VCaP (cell line): ENCODE data around the gene PLCL2.
A peak's percentile ranks its signal among the peaks of the same experiment; 100 is the strongest.

ENCODE experiments used
- H3K27ac ChIP-seq: fragments of 450-650 bp; 2 replicates; pipeline ENCODE4 v1.5.1; 2017
- TF ChIP-seq, protein P1 (sequence below): fragments of 450-650 bp; conservative IDR thresholded peaks from 2 replicates; pipeline ENCODE4 v1.5.1; 2017; ENCODE audit warnings: mild to moderate bottlenecking, moderate library complexity

Gene PLCL2

DNA sequence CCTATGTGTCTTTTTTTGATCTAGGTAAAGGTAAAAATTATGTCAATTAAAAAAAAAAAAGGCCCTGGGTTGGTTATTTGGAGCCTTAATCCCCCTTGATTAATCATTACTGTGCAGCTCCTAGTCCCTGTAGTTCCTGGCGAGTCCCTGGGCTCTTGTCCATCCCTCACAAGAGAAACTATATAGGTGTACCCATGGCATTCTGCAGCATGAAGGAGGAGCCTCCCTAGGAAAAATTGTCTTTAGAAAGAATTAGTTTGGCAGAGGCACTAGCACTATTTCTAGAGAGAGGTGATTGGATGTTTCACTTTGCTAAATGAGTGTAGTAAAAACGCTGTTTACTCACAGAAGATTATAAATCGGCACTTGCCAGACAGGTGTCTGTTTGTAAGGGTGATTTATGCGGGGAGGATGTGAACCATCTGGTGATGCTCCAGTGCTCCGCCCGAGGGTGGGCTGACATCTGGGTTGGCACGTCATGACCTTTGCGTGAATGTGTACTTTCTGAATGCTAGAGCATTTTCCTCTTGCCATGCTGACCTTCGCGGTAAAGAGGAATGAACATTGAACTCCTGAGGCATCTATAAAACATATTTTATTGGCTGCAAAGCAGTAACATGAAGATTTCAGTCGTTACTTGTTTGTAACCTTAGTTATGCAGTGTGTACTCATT lies 12.6 kb downstream of the PLCL2 start:
- TF ChIP-seq, protein P1, sequence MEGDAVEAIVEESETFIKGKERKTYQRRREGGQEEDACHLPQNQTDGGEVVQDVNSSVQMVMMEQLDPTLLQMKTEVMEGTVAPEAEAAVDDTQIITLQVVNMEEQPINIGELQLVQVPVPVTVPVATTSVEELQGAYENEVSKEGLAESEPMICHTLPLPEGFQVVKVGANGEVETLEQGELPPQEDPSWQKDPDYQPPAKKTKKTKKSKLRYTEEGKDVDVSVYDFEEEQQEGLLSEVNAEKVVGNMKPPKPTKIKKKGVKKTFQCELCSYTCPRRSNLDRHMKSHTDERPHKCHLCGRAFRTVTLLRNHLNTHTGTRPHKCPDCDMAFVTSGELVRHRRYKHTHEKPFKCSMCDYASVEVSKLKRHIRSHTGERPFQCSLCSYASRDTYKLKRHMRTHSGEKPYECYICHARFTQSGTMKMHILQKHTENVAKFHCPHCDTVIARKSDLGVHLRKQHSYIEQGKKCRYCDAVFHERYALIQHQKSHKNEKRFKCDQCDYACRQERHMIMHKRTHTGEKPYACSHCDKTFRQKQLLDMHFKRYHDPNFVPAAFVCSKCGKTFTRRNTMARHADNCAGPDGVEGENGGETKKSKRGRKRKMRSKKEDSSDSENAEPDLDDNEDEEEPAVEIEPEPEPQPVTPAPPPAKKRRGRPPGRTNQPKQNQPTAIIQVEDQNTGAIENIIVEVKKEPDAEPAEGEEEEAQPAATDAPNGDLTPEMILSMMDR, result no peak
- H3K27ac ChIP-seq, result peak overlapping the region; percentile 73

DNA sequence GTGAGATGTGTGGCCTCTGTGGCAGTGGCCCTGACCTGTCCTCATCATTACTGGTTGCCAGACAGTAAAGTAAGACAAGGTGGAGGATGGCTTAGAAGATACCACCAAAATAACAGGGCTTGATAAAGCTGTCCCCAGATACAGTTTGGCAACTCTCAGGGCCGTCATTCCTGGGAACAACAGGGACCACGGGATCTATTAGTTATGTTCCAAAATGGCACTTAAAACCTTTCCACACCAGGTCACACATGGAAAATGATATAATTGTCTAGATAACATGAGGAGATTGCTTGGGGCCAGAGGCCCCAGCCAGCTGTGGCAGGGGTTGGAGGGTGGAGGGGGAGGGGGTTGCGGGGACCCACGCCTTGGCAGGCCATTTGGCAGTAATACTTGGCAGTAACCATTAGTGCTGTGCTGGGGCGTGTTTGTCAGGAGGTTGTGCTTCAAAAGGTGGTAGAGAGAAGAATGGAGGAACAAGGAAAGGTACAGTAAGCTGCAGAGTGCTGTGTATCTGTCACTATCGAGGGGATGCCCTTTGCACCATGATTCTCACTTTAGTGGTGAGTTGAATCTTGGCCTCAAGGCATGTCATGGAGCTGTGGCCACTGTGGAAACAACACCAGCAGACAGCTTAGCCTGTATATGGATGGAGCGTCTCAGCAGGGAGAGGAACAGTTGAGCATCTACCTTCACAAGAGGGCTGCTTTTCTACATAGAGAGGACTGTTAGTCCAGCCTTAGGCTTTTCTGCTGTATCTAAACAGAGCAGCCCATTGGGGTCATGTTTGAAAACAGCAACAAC lies 14.0 kb downstream of the PLCL2 start:
- H3K27ac ChIP-seq, result peak overlapping the region; percentile 73
- TF ChIP-seq, protein P1, result no peak

GRCh38 chr3:16899919-16900318 lies 15.2 kb downstream of the PLCL2 start:
- H3K27ac ChIP-seq, result no peak overlapping the region
- TF ChIP-seq, protein P1, result no peak

DNA sequence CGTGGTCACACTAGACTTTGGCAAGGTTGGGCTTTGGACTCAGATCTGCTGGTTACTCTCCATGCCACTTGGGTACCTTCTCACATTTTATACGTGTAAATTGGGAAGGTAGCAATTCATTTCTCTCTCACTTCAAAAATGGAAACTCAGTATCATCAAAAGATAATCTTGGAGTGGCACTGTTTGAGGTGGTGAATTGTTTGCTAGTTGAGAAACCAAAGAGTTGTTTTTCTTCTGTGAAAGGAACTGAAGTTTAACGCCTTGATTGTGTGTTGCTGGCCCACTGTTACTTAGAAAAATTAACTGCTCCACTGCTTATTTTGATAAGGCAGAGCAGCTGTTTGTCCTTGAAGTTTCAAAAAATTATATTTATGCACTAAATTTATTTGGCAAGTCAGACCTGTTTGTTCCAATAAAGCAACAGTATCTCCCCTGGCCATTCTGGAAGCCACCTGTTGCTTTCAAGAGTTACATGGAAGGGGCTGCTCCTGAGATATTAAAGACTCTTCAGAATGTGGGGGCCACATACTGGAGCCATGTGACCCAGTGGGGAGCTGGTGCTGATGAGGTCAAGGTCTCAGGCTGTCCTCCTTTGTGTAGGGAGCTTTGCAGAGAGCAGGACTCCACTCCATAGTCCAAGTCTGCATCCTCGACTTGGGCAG lies 16.2 kb downstream of the PLCL2 start:
- no peak overlapping the region for H3K27ac ChIP-seq
- TF ChIP-seq, protein P1, result no peak

GRCh38 chr3:16904423-16905417 lies 20.0 kb downstream of the PLCL2 start:
- TF ChIP-seq, protein P1, result no peak

DNA sequence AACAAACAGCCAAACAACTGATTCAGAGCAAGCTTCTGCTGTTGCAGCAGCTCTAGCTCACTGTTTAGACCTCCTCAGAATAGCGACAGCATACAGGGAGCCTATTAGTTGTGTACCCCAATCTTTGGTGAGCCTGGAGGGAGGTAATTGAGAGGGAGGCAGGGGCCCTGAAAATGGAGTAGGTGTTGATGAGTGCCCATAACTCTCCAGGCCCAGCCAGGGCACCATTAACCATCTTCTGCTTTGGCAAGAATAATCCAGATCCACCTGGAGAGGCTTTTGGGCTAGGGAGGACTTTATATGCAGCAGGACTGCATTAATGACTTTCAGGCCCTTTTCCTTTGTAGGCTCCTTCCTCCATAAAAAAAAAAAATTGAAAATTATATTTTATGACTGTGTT lies 20.9 kb downstream of the PLCL2 start:
- no peak overlapping the region for H3K27ac ChIP-seq
- TF ChIP-seq, protein P1, result no peak

More at GRCh38 chr3:16904423-16905417, 20.0 kb downstream of the PLCL2 start:
- H3K27ac ChIP-seq, result no peak overlapping the region
